Measurements from ENCODE around the gene SPRED2.

SPRED2 gene

DNA sequence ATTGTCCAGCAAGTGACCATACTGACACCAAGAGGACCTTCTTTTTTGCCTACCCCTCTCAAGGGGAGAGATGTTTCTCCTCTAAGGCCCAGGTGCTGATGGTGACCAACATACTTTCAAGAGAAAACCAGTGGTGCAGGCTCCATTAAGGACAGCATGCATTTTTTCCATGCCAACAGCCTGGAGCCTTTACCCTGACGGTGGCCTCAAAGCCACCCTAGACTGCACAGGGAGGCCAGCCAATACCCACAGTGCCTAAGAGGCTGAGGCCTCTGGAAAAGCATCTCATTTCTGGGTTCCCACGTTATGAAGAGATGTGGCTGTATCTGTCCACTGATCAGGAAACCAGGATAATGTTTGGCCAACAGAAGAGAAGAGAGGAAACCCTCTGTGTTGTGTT, 19.3 kb downstream of the SPRED2 start:
- no peak for DNase-seq (ENCODE audit: low spot score)

DNA sequence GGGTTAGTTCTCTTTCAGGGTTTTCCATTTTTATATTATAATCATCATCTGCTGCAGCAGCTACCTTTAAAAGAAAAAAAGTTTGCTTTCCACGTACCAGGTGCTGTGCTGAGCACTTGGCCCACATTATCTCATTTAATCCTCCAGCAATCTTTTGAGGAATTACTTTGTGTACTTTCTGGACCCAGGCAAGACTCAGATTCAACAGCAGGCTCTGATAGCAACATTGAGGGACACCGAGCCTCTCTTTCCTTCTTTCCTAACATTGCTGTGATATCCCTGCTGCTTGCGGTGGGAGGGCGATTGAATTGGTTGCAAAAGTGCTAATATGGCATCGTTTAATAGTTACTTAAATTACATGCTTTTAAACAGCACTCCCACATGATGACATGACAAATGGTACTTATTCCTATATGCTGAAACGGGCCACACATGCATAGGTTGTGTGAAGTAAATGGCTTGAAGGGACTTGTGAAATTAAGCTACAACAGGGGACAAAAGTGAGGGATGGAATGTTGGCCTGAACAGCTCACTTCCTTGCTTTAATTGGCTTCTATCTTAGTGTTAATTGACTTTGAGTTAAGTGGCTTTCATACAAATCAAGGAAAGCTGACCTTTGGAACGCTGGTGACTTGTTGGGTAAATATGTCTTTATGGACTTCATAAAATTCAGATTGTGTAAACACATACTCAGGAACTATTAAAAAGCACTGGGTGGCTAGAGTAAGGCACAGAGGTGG, 21.2 kb downstream of the SPRED2 start:
- DNase-seq (ENCODE audit: low spot score) = no peak

DNA sequence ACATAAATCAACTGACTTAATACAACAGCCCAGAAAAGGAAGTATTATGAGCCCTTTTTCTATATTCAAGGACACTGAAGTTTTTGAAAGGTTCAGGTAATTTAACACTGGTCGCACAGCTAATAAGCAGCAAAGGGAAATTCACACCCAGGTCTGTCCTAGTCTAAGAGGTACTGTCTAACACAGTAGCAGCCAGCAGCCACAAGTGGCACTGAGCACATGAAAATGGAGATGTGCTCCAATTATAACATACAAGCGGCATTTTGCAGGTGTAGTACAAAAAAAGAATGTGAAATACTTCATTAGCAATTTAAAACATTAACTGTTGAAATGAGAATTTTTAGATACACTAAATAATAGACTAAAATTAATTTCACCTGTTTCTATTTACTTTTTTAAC, 23.4 kb downstream of the SPRED2 start:
- no peak for DNase-seq (ENCODE audit: low spot score)

DNA sequence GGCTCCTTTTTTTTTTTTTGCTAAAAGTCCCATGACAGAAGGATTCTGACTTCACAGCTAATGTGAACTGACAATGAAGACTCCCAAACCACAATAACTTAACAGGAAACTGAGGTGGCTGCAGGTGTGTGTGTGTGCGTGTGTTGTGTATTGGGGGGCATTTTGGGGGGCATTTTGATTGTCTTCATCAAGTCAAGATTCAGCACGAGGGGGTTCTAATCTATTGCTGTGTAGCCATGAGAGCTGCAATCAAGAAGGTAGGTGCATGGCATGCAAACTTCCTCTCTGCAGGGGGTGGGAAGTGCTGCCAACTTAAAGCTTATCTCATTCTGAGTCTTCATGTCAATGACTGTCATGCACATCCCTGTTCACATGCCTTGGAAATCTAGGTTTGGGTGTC, 25.2 kb downstream of the SPRED2 start:
- no peak for DNase-seq (ENCODE audit: low spot score)

DNA sequence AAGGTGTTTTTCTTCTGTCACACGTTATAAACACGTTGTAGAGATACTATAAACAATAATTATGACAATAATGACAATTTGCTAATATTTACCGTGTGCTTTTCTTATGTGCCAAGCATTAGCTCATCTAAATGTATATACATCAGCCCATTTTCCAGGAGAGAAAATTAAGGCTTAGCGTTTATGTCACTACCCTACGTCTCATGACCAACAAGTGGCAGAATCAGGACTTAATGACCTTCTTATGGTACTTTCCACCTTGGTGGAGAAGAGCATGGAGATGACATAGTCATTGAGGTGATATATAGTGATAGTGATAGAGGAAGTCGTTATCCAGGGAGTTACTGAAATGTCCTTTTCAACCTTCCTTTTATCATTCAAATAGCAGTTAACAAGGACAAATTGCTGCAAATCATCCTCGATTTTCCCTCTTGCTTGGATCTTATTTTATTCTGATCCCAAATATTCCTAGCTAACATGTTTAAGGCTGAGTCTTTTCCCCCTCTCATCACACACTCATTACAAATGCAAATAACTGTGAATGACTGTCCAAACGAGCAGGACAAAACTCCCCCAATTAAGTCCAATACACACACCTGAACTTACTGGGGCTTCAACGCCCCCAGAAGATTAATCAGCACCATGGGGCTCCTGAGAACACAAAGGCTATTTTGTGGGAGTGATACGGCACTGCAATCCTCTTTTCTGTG, 27.3 kb downstream of the SPRED2 start:
- DNase-seq (ENCODE audit: low spot score) = no peak

DNA sequence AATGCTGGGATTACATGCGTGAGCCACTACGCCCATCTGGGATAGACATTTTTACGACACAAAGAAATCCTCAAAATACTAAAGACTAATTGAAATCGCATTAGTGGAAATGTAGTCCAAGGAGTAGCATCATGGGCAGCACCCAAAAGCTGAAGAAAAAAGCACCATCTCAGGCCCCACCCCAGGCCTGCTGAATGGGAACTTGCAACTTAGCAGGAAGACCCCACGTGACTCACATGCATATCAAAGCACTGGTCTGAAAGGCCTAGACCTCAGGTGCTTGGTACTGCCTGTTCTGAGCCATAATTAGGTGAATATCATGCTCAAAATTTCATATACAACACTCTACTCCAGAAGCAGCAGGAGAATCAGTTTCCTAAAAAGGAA, 28.9 kb downstream of the SPRED2 start:
- DNase-seq (ENCODE audit: low spot score) = no peak

DNA sequence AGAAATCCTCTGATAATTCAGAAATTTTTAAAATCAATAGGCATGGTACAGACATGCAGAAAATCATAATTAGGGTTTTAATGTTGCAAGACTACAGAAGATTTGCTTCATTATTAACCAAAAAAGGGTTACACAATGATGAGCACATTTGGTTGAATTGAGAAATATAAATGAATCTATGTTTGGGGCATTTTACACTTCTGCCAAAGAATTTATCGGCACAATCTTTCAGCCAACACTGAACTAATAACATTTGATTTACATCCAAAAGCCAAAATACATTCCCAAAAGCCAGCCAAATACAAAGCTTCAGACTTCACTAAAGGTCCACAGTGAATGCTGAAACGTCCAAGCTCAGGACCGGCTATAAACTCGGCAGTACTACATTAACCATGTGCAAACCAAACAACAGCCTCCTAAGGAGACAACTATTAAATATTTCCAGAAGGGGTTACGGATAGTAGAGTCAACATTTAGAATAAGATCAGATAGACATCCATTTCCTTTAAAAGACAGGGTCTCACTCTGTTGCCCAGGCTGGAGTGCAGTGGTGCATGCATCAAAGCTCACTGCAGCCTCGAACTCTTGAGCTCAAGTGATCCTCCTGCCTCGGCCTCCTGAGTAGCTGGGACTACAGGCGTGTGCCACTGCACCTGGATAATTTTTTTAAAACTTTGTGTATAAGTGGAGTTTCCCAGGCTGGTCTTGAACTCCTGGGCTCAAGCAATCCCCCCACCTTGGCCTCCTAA, 29.4 kb downstream of the SPRED2 start:
- no peak for DNase-seq (ENCODE audit: low spot score)

DNA sequence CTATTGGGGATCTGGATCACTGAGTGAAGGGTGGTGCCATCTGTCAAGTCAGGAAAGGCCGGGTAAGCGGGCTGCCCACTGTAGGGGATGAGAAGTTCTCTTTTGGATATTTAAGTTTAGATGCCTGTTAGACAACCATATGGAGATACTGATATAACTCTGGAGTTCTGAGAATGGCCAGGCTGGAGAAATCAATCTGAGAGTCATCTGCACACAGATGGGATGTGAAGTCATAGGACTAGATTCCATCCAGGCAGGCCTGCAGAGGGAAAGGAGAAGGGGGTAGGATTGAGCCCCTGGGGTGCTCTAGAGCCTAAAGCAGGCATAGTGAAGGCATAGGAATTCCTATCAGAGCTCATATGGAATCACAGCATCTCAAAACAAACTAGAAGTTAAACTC, 30.1 kb downstream of the SPRED2 start:
- no peak for DNase-seq (ENCODE audit: low spot score)

DNA sequence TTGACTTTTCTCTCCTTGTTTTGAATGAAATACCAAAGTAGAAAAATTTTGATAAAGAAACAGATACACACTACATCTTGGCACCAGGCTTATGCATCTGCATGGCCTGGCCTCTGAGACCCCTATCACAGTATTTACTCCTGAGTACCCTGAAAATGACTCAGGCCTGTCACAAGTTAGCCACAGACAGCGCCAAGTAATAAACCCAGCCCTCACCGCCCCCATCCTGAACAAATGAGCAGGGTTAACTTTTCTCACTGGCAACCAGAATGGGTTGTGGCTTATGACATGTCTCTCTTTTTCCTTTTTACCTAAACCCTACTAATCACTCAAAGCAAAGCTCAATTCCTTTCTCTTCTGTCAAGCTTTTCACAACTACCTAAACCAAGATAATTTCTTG, 35.3 kb downstream of the SPRED2 start:
- peak; percentile 25 for DNase-seq (ENCODE audit: low spot score)

DNA sequence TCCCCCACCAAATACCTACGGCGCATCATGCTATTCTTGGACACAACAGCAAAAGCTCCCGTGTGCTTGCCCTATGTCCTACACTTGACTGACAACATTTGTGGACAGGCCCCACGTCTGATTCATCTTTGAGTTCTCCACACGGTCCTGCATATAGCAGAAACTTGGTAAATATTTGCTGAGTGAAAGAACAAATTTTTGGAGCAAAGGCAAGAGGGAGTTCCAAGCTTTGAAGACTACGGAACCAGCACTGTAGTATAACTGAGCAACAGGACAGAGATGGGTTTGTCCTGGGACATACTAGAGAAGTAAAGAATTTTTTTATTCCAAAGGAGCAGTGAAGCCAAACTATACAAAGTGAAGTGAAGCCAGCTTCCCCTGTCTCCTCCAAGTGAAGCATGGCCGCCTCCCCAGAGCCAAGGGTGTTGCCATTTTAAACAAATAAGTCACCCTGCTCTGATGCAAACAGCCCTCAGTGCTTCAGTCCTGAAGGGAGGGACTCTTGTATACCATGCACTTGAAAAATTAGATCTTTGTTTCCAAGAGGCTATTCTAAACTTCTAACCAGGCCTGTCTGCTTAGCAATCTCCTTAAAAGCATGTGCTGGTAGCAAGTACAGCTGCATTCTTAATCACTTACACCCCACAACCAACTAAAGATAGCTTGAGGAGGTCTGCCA, 35.9 kb downstream of the SPRED2 start:
- DNase-seq (ENCODE audit: low spot score) = peak; percentile 61

DNA sequence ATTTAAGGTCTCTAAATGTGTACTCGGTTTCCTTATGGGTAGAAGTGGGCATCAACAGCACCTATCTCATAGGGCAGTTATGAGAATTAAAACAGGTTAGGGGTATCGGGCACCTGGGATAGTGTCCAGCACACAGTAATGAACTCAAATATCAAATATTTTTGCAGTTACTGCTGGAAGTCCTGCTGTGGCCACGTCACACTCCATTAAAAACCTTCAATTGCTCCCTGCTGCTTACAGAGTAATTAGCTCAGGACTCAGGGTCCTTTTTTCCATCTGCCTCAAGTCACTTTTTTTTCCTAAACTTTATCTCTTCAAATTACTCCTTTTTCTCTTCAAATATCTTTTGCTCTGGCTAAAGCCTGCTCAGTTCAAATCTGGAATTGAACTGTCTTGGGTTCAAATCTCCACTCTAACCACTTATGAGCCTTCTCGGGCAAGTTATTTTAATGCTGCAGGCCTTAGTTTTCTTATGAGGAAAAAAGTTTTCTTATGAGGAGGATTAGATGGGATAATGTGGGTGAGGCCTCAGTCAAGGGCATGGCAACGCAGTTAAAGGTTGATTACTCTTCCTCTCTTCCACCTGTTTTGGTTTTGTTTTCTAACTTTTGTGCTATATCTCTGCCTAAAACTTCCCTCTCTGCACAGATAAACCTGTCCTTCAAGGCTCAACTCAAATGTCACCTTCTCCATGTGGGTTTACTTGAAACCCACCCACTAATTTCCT, 36.6 kb downstream of the SPRED2 start:
- no peak for DNase-seq (ENCODE audit: low spot score)

DNA sequence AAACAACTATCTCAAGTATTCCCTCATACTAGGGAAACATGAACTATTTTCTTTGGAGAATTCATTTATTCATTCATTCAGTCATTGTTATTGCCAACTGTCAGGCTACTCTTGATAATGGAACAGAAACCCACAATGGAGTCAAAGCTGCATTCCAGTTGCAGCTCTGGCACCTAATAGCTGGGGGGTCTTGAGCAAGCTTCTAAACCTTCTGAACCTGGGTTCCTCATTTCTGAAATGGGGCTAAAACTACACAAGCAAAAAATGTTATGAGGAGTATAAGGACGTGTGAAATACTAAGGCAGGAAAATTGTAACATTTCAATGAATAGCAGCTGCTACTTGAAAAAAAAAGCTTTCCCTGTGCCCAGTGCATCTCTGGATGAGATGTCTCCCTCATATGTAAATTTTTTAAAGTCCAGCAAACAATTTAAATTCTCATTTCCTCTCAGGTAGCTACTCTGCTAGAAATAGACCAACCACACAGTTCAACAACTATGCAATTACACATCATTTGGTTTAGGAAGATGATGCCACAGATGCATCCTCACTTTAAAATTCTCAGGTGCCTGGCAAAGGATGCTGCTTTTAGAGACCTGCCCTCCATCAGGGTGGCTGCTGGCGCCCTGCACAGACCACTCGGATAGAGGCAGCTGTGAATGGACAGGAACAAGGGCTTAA, 38.5 kb downstream of the SPRED2 start:
- no peak for DNase-seq (ENCODE audit: low spot score)

DNA sequence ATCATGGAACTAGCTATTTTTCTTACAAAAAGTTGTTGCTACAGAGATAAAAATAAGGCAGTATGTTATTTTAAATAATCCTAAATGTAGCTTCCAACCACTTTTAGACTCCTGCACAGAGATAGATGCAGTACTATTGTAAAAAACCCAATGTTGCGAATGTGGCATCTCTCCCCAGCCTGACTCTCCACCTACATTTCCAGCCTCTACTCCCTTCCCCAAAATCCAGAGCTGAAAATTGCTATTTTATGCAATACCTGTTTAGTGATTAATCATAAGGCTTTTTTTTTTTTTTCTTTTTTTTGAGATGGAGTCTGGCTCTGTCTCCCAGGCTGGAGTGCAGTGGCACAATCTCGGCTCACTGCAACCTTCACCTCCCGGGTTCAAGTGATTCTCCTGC, 39.4 kb downstream of the SPRED2 start:
- no peak for DNase-seq (ENCODE audit: low spot score)

DNA sequence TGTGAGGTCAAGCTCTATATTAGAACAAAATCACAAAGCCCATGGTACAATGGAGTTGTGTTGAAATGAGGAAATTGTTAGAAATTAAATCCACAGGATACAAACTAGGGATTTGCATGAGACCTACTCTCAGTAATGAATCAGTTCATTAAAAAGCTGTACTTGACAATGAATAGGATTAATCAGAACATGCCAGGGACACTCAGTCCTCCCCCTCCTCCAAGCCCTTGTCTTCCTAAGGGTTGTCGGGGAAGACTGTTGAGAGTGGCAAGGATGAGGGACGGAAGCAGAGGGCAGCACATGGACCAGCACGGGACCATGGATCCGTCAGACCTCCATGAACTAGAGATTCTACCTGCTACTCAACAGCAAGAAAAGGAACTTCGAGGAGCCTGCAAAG, 39.8 kb downstream of the SPRED2 start:
- DNase-seq (ENCODE audit: low spot score) = no peak

DNA sequence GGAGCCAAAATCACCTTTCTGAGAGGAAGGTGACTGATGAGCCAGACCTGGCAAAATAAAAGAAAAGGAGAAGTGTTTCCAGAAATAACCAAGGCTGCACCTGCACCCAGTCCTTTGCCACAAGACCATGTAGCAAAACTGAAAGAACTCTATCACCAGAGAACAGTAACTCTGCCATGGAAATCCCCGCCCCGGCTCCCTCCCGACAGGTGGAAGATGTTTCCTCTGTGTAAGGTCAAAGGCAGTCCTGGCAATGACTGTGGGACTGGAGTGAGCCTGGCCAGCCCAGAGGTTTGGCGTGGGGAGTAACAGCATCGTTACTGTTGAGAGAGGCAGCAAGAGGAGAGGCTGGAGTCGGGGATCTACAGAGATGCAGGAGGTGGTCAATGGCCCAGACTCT, 42.3 kb downstream of the SPRED2 start:
- no peak for DNase-seq (ENCODE audit: low spot score)

DNA sequence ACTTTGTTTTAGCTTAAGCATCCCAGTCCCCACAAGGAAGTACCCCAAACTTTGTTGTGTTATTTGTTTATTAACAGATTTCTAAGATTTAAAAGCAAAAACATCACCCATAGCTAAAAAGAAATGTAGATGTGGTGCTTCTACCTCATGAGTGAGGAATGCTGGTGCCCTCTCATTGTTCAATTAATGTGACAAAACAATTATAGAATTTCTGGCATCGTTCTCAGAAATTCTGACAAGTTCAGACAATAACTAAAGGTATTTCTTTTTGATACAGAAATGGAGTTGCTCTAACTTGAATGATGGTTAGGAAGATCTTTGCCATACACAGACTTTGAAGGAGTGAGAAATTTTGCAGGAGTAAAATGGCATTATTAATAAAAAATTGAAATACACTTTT, 42.9 kb downstream of the SPRED2 start:
- DNase-seq (ENCODE audit: low spot score) = no peak

DNA sequence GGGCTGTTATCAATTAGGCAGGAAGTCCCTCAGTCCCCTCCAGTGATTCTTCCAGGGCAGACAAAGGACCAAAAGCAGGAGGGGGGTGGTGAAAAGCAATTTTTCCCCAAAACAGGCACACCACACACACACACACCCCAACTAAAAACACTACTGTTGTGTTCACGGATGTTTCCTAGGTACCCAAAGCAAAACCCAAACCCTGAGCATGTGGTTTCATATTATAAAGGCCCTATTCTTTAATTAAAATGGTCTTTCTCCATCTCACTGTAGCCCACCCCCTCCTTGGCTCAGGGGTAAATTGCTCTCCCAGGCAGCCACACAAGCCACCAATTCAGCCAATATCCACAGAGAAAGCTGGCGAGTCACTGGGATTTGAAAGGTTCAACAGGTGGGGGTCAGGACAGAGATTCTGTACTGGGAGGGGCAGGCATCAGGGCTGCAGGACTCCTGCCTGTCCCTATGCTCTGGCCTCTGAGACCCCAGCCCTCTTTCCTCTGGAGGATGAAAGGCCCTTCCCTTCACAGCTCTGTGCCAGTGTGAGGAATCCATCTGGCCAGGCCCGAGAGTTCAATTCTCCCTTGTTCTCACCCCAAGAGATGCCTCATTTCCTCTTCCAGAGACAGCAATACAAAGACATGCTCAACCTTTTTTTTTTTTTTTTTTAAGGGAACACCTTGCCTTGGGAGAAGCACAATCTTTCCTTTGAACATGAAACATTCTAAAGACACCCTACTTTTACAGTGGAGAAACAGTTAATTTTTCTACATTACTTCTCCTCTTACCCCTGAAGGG, 43.6 kb downstream of the SPRED2 start:
- DNase-seq (ENCODE audit: low spot score) = no peak

DNA sequence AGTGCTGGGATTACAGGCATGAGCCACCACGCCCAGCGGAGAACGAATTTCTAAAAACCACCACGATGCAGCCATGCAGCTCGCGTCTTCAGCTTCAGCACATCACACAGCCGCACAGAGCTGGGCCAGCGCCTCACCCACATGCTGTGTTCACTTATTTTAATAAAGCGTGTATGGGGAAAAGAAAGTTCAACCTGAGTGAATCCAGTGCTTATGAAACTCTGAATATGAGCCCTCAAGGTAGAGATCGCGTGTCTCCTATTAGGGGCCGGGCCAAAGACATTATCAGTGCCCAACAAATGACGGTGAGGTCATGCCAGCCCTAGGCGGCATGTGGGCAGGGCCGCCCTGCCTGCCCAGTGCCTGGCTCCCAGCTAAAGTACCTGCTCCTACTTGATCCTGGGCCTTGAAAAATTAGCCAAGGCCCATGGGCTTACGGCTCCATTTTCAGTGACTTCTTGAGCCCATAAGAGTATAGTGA, 44.3 kb downstream of the SPRED2 start:
- no peak for DNase-seq (ENCODE audit: low spot score)

DNA sequence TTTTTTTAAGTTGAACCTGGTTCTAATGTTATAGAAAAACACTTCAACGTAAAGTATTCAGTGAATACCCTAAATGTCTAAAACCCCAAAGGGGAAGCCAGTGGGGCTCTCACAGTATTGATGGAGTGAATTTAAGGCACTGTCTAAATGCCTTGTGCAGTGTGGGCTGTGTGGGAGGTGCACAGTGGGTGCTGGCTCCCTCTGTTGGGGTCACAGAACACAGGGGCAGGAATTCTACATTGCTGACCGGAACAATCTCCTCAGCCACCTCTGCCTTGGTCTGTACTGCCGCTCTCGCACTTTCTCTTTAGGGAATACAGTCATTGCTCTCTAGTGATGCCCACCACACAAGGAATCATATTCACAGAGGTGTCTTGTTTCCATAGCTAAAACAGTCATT, 45.4 kb downstream of the SPRED2 start:
- no peak for DNase-seq (ENCODE audit: low spot score)

DNA sequence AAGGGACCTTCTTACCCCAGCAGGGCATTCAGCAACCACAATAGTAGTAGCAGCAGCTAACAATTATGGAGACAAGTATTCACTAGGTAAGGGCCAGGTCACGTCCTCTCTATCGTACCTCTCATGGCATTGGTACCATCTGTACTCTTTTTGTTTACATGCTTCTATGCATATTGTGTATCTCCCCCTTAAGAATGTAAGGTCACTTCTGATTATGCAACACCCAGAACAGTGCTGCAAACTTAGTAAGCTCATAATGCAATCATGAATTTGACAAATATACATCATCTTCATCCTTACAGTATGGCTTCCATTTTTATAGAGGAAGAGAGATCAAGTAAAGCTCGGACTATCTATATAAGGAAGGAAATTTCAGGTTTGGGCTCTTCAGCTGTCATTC, 46.1 kb downstream of the SPRED2 start:
- DNase-seq (ENCODE audit: low spot score) = no peak

All from AG08396 (cell line).